Stimulated activated CD8-positive, alpha-beta memory T cell treated with anti-CD3 and anti-CD28 coated beads, Interleukin-12 subunit alpha, Interleukin-12 subunit beta, amount 100 ng/mL, for 24 hours (primary cell): Measurements from ENCODE around the gene PLCH1.

Experiments used
- DNase-seq: peaks from one replicate; pipeline ENCODE4 v3.0.0-alpha.2; 2020; ENCODE audit errors: extremely low read depth

PLCH1 gene

DNA sequence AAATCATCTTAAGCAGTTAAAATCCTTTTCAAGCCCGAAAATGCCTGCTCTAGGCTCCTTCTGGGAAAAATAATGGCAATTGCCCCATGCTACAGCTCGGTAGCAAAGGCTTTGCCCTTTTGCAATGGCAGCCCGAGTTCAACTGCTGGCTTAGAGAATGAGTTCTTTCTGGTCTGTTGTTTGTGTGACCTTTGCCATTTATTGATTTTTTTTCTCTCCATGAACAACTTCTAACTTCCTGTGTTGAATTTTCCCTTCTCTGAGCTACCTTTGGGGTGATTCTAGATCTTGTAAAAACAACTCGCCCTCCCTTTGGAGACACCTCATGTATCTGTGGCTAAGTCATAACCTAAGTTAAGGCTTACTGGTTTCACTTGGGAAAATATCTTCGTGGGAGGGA is 139.3 kb downstream of the PLCH1 start:
- no peak for DNase-seq

- no peak for DNase-seq
Observed at GRCh38 chr3:155604967-155605366, 139.9 kb downstream of the PLCH1 start.

DNA sequence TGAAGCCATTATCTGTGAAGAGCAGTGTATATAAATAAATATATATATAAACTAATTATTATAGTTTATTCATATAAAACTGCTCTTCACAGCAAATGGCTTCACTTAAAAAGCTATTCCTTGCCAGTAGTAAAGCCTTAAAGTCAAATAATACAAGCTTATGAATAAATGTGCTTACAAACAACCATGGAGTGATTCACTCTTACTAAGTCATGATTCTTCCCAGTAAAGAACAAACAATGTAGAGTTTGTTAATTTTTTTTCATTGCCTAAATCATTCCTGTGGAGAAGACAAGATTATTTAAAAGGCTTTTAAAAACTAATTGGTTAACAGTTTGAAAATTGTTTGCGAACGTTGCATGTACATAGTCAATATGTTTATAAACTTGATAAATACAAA is 140.7 kb downstream of the PLCH1 start:
- DNase-seq = no peak

GRCh38 chr3:155603302-155603701 is 141.6 kb downstream of the PLCH1 start:
- DNase-seq = no peak

- no peak for DNase-seq
Observed at GRCh38 chr3:155602307-155602706, 142.6 kb downstream of the PLCH1 start.

DNA sequence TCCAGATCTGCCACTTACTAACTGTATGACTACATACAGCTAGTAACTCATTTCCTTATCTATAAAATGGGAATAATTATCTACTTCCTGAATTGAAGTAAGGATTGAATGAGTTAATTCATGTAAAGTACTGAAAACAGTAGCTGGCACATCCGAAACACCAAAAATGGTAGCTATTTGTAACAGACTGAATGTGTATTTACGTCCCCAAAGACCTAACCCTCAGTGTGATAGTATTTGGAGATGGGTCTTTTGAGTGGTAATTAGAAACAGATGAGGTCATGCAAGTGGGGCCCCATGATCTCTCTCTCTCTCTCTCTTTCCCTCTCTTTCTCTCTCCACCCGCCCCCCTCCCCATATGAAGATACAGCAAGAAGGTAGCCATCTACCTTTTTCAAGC is 146.2 kb downstream of the PLCH1 start:
- no peak for DNase-seq

DNA sequence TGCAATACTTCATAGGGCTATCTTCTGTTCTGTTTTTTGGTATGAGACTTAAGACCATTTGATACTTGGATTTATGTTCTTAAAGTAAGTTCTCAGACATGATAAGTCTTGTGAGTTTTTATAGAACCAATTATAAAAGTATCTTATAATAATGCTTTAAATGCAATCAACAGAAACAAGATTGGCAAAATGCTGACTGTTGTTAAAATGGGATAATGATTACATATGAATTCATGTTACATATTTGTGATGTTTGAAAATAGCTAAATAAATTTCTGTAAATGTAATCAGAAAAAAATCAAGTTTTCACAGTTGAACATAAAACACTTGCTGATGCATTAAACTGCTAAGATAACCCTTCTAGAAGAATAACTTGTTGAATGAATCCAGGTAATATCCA is 148.3 kb downstream of the PLCH1 start:
- no peak for DNase-seq

- DNase-seq = no peak
Observed at GRCh38 chr3:155595371-155595770, 149.5 kb downstream of the PLCH1 start.

- DNase-seq = no peak
Observed at GRCh38 chr3:155594526-155595187, 150.2 kb downstream of the PLCH1 start.

DNA sequence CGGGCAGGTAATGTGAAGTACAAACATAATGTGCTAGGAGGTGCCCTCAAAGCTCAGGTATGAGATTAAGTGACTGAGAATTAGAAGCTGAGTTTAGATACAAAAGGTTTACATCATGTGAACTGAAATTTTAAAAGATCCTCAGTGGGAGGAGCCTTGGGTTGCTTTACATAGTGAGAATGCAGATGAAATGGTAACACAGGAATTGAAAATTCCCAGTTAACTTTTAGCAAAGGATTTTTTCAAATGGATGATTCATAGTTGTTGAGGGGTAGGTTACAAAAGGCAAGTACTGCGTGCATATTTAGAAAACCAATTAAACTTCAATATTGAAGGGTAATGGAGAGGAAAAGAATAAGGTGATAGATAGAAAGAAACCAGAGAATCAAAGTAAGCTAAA is 157.3 kb downstream of the PLCH1 start:
- DNase-seq = no peak

GRCh38 chr3:155585384-155585783 is 159.5 kb downstream of the PLCH1 start:
- no peak for DNase-seq

GRCh38 chr3:155581579-155581978 is 163.3 kb downstream of the PLCH1 start:
- DNase-seq = no peak

GRCh38 chr3:155572085-155572484 is 172.8 kb downstream of the PLCH1 start:
- no peak for DNase-seq

- DNase-seq = no peak
Observed at GRCh38 chr3:155568295-155568694, 176.6 kb downstream of the PLCH1 start.

- DNase-seq = no peak
Observed at GRCh38 chr3:155560594-155560993, 184.3 kb downstream of the PLCH1 start.

- DNase-seq = no peak
Observed at GRCh38 chr3:155560135-155560534, 184.7 kb downstream of the PLCH1 start.

- no peak for DNase-seq
Observed at GRCh38 chr3:155556531-155556930, 188.3 kb downstream of the PLCH1 start.

DNA sequence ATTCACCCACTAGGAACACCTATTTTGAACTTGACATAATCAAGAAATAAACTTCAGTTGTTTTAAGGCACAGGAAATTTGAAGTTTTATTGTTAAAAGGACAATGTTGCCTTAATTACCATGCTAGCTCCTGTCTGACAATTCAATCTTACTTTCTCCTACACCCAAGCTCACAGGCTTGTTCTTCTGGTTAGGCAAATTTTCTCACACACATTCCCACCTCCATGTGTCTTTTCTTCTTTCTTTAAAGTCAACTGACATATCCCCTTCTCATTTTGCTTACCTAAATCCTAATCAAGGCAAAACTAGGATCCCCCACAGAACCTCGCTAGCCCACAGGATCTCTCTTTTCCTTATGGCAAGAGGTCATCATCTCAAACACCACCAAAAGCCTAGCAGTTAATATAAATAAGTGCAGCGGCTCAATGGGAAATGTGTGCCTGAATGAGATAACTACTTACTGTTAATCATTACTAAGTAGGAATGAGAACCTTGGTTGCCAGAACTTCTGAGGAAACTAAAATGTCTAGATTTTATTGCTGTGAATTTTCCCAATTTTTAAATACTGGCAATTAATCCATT is 189.3 kb downstream of the PLCH1 start:
- DNase-seq = no peak

- no peak for DNase-seq
Observed at GRCh38 chr3:155554777-155555451, 190.0 kb downstream of the PLCH1 start.

DNA sequence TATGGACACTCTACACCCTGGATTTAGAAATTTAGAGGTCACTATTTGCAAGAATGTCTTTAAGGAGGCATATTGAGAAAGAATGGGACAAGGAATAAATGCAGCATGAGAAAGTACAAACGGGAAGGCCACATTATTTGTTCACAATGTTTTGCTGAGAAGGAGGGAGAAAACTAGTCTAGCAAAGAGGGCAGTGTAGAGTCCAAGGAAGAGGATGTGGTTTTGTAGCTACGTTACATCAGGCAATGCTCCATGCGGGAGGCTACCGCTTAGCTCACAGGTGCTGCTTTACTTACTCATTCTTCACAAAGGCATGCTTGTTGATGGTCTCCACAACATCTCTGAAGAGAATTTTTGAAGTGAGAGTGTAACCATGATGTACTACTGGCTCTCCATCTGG is 191.1 kb downstream of the PLCH1 start:
- no peak for DNase-seq

- no peak for DNase-seq
Observed at GRCh38 chr3:155553326-155553725, 191.5 kb downstream of the PLCH1 start.

DNA sequence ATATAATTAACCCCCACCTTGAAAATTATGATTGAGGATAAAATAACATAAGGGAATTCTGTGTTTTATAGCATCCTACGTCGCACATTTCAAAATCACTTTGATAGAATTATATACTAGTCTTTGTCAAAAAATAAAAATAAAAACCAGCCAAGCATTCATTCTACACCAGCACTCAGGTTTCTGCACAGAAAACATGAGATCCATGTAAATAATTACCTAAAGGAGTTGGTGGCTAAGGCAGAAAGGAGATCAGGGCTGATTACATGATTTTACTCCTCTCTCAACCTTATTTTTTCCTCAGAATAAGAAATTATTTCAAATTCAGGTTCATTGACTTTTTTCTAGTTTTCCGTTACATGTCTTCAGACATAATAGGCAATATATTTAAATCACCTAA is 194.5 kb downstream of the PLCH1 start:
- DNase-seq = no peak

- no peak for DNase-seq
Observed at GRCh38 chr3:155549087-155549486, 195.8 kb downstream of the PLCH1 start.
